AML-193 (cell line): ENCODE results near the gene GPBP1L1.
A peak's percentile ranks its signal among the peaks of the same experiment; 100 is the strongest.
"Not testable (repeated sequence)": the region's sequence is repeated elsewhere in the genome, so short reads cannot be mapped to it uniquely, and the experiment has no call there.

Experiments
- DNase-seq, 2 experiments: peaks; one replicate each; lab custom pipeline; 2025; lab: John Stamatoyannopoulos, UW

Gene GPBP1L1

GRCh38 chr1:45635211-45635610 is 51.1 kb downstream of the GPBP1L1 start:
- DNase-seq = no peak

- DNase-seq = no peak
These were observed 55.9 kb downstream of the GPBP1L1 start for GRCh38 chr1:45630429-45630828.

GRCh38 chr1:45629035-45629434 is 57.3 kb downstream of the GPBP1L1 start:
- DNase-seq = no peak

- no peak for DNase-seq
These were observed 62.4 kb downstream of the GPBP1L1 start, which contains the start of gene CCDC17 for GRCh38 chr1:45623972-45624371. CCDC17 (minus strand) TSS chr1:45624054; CDS start chr1:45623909, 145 bp downstream.

- DNase-seq = no peak
These were observed 63.6 kb downstream of the GPBP1L1 start for GRCh38 chr1:45622524-45623394.

- no peak for DNase-seq
These were observed 64.3 kb downstream of the GPBP1L1 start for GRCh38 chr1:45621895-45622523.

- no peak for DNase-seq
These were observed 64.9 kb downstream of the GPBP1L1 start for GRCh38 chr1:45621501-45621836.

- no peak for DNase-seq
These were observed 65.5 kb downstream of the GPBP1L1 start for GRCh38 chr1:45620588-45621500.

GRCh38 chr1:45619149-45619921 is 67.0 kb downstream of the GPBP1L1 start:
- DNase-seq = no peak

- DNase-seq = no peak
These were observed 68.7 kb downstream of the GPBP1L1 start for GRCh38 chr1:45617618-45618017.

- no peak for DNase-seq
These were observed 70.4 kb downstream of the GPBP1L1 start for GRCh38 chr1:45615885-45616284.

GRCh38 chr1:45612941-45613579 is 73.3 kb downstream of the GPBP1L1 start:
- DNase-seq = no peak

GRCh38 chr1:45610589-45611226 is 75.6 kb downstream of the GPBP1L1 start:
- no peak for DNase-seq

- DNase-seq = peak; percentile 27 to 30
These were observed 77.9 kb downstream of the GPBP1L1 start for GRCh38 chr1:45608175-45609156.

- no peak for DNase-seq
These were observed 78.8 kb downstream of the GPBP1L1 start for GRCh38 chr1:45607404-45608074.

- DNase-seq = no peak
These were observed 82.1 kb downstream of the GPBP1L1 start for GRCh38 chr1:45604239-45604638.

GRCh38 chr1:45596765-45597164 is 89.6 kb downstream of the GPBP1L1 start:
- not testable (repeated sequence) for DNase-seq

GRCh38 chr1:45594412-45594811 is 91.9 kb downstream of the GPBP1L1 start:
- no peak for DNase-seq

GRCh38 chr1:45589861-45590260 is 96.5 kb downstream of the GPBP1L1 start:
- DNase-seq = no peak
